Measurements from ENCODE around the gene TBC1D3B.

TBC1D3B gene

GRCh38 chr17:36117505-36118382 is 58.7 kb downstream of the TBC1D3B start:
- DNase-seq, result no peak
- in situ Hi-C loops (cut with MboI; ENCODE audit: low pct_unique_long_range_greater_than_20kb, low sequenced_read_pairs), result loop anchor here (25.0 kb wide), 1 partner anchor 95 kb away; the partner anchor contains the start of gene CCL4L2
